Fibroblast of the aortic adventitia (primary cell): Measurements from ENCODE around the gene SPART. TPM values are rescaled to one million over a fixed set of nuclear protein-coding genes. Genes with fewer than 3 reads are reported as not detected.

ENCODE experiments used
- DNase-seq: peaks from one replicate; pipeline ENCODE4 v3.0.0-alpha.2; 2010; ENCODE audit warnings: low read depth
- H3K4me3 ChIP-seq: 2 replicates; pipeline ENCODE4 v1.5.1; 2011; ENCODE audit warnings: low read depth, mild to moderate bottlenecking, control low read depth, low read length, moderate library complexity
- CTCF ChIP-seq: IDR thresholded peaks from 2 replicates; pipeline ENCODE4 v1.5.1; 2011; ENCODE audit warnings: mild to moderate bottlenecking, low read length, control low read depth, inconsistent platforms; ENCODE audit not compliant: insufficient read depth
- total RNA-seq: library from RNA; depleted of rRNA; stranded (reverse); fragments of >200 nt; gene quantifications from 2 replicates; pipeline ENCODE4 v1.2.3, GENCODE V29; 2012; ENCODE audit warnings: low replicate concordance

The SPART gene
- total RNA-seq, 1 donor: 95.4 TPM

- no peak for TF ChIP-seq CTCF
- H3K4me3 ChIP-seq: peak overlapping the region; percentile 88
- DNase-seq: peak; percentile 95
Measured at GRCh38 chr13:36345438-36346221, 564 bp downstream of the SPART start.

- no peak for TF ChIP-seq CTCF
- DNase-seq: peak; percentile 41
- H3K4me3 ChIP-seq: peak overlapping the region; percentile 88
Measured at GRCh38 chr13:36344886-36345437, 1.2 kb downstream of the SPART start.

- H3K4me3 ChIP-seq: peak overlapping the region; percentile 88
- DNase-seq: peak; percentile 82
- no peak for TF ChIP-seq CTCF
Measured at GRCh38 chr13:36344173-36344572, 2.0 kb downstream of the SPART start.

- DNase-seq: no peak
- no peak for TF ChIP-seq CTCF
- H3K4me3 ChIP-seq: peak overlapping the region; percentile 88
Measured at GRCh38 chr13:36343766-36344165, 2.4 kb downstream of the SPART start.

GRCh38 chr13:36342715-36343114, 3.5 kb downstream of the SPART start:
- no peak for DNase-seq
- no peak overlapping the region for H3K4me3 ChIP-seq
- no peak for TF ChIP-seq CTCF

- DNase-seq: peak; percentile 45
- H3K4me3 ChIP-seq: no peak overlapping the region
- TF ChIP-seq CTCF: no peak
Measured at GRCh38 chr13:36341718-36342117, 4.5 kb downstream of the SPART start.
